Endothelial cell of umbilical vein (primary cell): ENCODE results near the gene TEC.
A peak's percentile ranks its signal among the peaks of the same experiment; 100 is the strongest.

Experiments used
- CTCF ChIP-seq, 2 donors: IDR thresholded peaks; 1 replicate in 1 of 2; 2 replicates in 1 of 2; pipeline ENCODE4 v1.5.1; 2011; ENCODE audit warnings: low read length in 2 of 2, mild to moderate bottlenecking in 2 of 2, moderate library complexity in 2 of 2, control low read depth in 1 of 2, inconsistent platforms in 1 of 2, low read depth in 1 of 2; ENCODE audit not compliant: insufficient read depth in 1 of 2; ENCODE audit errors: extremely low read depth in 1 of 2
- EZH2 ChIP-seq: IDR thresholded peaks from 2 replicates; pipeline ENCODE4 v1.6.1; 2012; ENCODE audit warnings: borderline replicate concordance, low read depth, mild to moderate bottlenecking, moderate library complexity, low read length, inconsistent platforms; ENCODE audit not compliant: severe bottlenecking
- POLR2A ChIP-seq: IDR thresholded peaks from 2 replicates; pipeline ENCODE4 v1.6.1; 2012; ENCODE audit warnings: low read depth, mild to moderate bottlenecking, control low read depth, low read length

- TF ChIP-seq POLR2A (no peak), CTCF (IDR thresholded peaks at IDR 0.05; ENCODE audit: extremely low read depth in 1 of 2, insufficient read depth in 1 of 2, low read depth in 1 of 2, low read length in 2 of 2) (peak; percentile 50 to 60), EZH2 (no peak)
Measured at GRCh38 chr4:48275247-48275646, 5.6 kb upstream of the TEC start.
